Epithelial cell of proximal tubule (primary cell): ENCODE measurements around the gene DIS3L. TPM values are rescaled to one million over a fixed set of nuclear protein-coding genes. Genes with fewer than 3 reads are reported as not detected.
"Not testable (repeated sequence)": the region's sequence is repeated elsewhere in the genome, so short reads cannot be mapped to it uniquely, and the experiment has no call there.

Experiments used
- DNase-seq: peaks from one replicate; pipeline ENCODE4 v3.0.0-alpha.2; 2011; ENCODE audit warnings: low read depth
- H3K4me3 ChIP-seq: 2 replicates; pipeline ENCODE4 v1.5.1; 2011; ENCODE audit warnings: low read depth, mild to moderate bottlenecking, low read length
- total RNA-seq: library from RNA; depleted of rRNA; stranded (reverse); fragments of >200 nt; gene quantifications from 2 replicates; pipeline ENCODE4 v1.2.3, GENCODE V29; 2015
- TF ChIP-seq, protein P1 (sequence below): conservative IDR thresholded peaks from 2 replicates; pipeline ENCODE4 v1.5.1; 2012; ENCODE audit warnings: low read depth, mild to moderate bottlenecking, low read length

Gene DIS3L
- total RNA-seq, 1 donor from 2014 or later, result 15.9 TPM

- TF ChIP-seq, protein P1, sequence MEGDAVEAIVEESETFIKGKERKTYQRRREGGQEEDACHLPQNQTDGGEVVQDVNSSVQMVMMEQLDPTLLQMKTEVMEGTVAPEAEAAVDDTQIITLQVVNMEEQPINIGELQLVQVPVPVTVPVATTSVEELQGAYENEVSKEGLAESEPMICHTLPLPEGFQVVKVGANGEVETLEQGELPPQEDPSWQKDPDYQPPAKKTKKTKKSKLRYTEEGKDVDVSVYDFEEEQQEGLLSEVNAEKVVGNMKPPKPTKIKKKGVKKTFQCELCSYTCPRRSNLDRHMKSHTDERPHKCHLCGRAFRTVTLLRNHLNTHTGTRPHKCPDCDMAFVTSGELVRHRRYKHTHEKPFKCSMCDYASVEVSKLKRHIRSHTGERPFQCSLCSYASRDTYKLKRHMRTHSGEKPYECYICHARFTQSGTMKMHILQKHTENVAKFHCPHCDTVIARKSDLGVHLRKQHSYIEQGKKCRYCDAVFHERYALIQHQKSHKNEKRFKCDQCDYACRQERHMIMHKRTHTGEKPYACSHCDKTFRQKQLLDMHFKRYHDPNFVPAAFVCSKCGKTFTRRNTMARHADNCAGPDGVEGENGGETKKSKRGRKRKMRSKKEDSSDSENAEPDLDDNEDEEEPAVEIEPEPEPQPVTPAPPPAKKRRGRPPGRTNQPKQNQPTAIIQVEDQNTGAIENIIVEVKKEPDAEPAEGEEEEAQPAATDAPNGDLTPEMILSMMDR, result no peak
- no peak for DNase-seq
- peak overlapping the region; percentile 33 for H3K4me3 ChIP-seq
Observed at GRCh38 chr15:66369773-66370651, 76.6 kb downstream of the DIS3L start.

DNA sequence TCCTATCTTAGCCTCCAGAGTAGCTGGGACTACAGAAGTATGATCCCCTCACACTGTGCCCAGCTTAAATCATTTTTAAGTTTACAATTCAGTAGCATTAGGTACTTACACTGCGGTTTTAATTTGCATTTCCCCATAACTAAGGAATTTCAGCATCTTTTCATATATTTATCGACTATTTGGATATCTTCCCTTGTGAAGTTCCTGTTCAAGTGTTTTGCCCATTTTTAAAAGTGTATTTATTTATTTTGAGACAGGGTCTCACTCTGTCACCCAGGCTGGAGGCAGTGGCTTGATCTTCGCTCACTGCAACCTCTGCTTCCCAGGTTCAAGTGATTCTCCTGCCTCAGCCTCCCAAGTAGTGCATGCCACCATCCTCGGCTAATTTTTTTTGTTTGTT is 80.8 kb downstream of the DIS3L start:
- no peak overlapping the region for H3K4me3 ChIP-seq
- TF ChIP-seq, protein P1, result no peak

GRCh38 chr15:66378814-66379430 is 85.6 kb downstream of the DIS3L start:
- H3K4me3 ChIP-seq, result no peak overlapping the region
- no peak for DNase-seq
- TF ChIP-seq, protein P1, result no peak

More for the DNA sequence above, 80.8 kb downstream of the DIS3L start:
- no peak for DNase-seq

GRCh38 chr15:66381376-66381775 is 88.0 kb downstream of the DIS3L start:
- H3K4me3 ChIP-seq, DNase-seq: not testable (repeated sequence)

Other genes starting within 250 kb of the DIS3L start
- gene MEGF11, start 39.8 kb upstream of the DIS3L start, total RNA-seq, result 0.65 and 3.7 TPM in 2 replicates
- gene TIPIN, start 63.1 kb downstream of the DIS3L start, total RNA-seq, result 6.8 and 16.8 TPM in 2 replicates
- 66.7 and 84.3 TPM in 2 replicates for gene MAP2K1, start 93.3 kb downstream of the DIS3L start, total RNA-seq
- gene SNAPC5, start 204.2 kb downstream of the DIS3L start, total RNA-seq, result 13.2 and 24.5 TPM in 2 replicates
- 2,957 and 5,028 TPM in 2 replicates for gene RPL4, start 211.3 kb downstream of the DIS3L start, total RNA-seq
- 30.6 and 40.2 TPM in 2 replicates for gene ZWILCH, start 211.8 kb downstream of the DIS3L start, total RNA-seq